ENCODE data around the gene ILKAP.

ILKAP gene

GRCh38 chr2:238231809-238232208 lies 28.3 kb upstream of the ILKAP start:
- POLR2A ChIA-PET: no interaction called here
- H3K4me3 ChIP-seq (ENCODE audit: low read depth, low read length): no peak overlapping the region
- DNase-seq (ENCODE audit: low read depth, low spot score): no peak

GRCh38 chr2:238231251-238231793 lies 27.8 kb upstream of the ILKAP start:
- ChIA-PET CTCF (interaction anchor here (0.6 kb wide), 1 partner anchor 202 kb away, joined by 3 read pairs; no protein-coding TSS in a partner anchor), POLR2A (no interaction called here)
- peak overlapping the region; percentile 58 for H3K4me3 ChIP-seq (ENCODE audit: low read depth, low read length)
- no peak for TF ChIP-seq CTCF (IDR thresholded peaks at IDR 0.05; ENCODE audit: insufficient read depth, low read length, missing control alignments)
- DNase-seq (ENCODE audit: low read depth, low spot score): no peak

More at GRCh38 chr2:238231809-238232208, 28.3 kb upstream of the ILKAP start:
- no peak for TF ChIP-seq CTCF (IDR thresholded peaks at IDR 0.05; ENCODE audit: insufficient read depth, low read length, missing control alignments)
- CTCF ChIA-PET: interaction anchor here (0.6 to 0.8 kb wide), 2 partner anchors 33 to 202 kb away, joined by 3 read pairs; no protein-coding TSS in a partner anchor

GRCh38 chr2:238230699-238231098 lies 27.2 kb upstream of the ILKAP start:
- DNase-seq (ENCODE audit: low read depth, low spot score): no peak
- no peak overlapping the region for H3K4me3 ChIP-seq (ENCODE audit: low read depth, low read length)
- POLR2A ChIA-PET: no interaction called here
- CTCF ChIA-PET: no interaction called here
- no peak for TF ChIP-seq CTCF (IDR thresholded peaks at IDR 0.05; ENCODE audit: insufficient read depth, low read length, missing control alignments)

- H3K4me3 ChIP-seq (ENCODE audit: low read depth, low read length): no peak overlapping the region
- POLR2A ChIA-PET: no interaction called here
- no peak for TF ChIP-seq CTCF (IDR thresholded peaks at IDR 0.05; ENCODE audit: insufficient read depth, low read length, missing control alignments)
These were observed 25.2 kb upstream of the ILKAP start for GRCh38 chr2:238228700-238229099.

GRCh38 chr2:238227587-238228032 lies 24.1 kb upstream of the ILKAP start:
- no peak overlapping the region for H3K4me3 ChIP-seq (ENCODE audit: low read depth, low read length)
- ChIA-PET POLR2A (no interaction called here), CTCF (interaction anchor here (1.0 kb wide), 1 partner anchor 17 kb away, joined by 3 read pairs; no protein-coding TSS in a partner anchor)
- DNase-seq (ENCODE audit: low read depth, low spot score): no peak
- no peak for TF ChIP-seq CTCF (IDR thresholded peaks at IDR 0.05; ENCODE audit: insufficient read depth, low read length, missing control alignments)

More at GRCh38 chr2:238228700-238229099, 25.2 kb upstream of the ILKAP start:
- CTCF ChIA-PET: no interaction called here
- DNase-seq (ENCODE audit: low read depth, low spot score): no peak

GRCh38 chr2:238226698-238227586 lies 23.4 kb upstream of the ILKAP start:
- no peak for TF ChIP-seq CTCF (IDR thresholded peaks at IDR 0.05; ENCODE audit: insufficient read depth, low read length, missing control alignments)
- H3K4me3 ChIP-seq (ENCODE audit: low read depth, low read length): no peak overlapping the region
- no peak for DNase-seq (ENCODE audit: low read depth, low spot score)
- POLR2A ChIA-PET: no interaction called here
- CTCF ChIA-PET: interaction anchor here (1.0 kb wide), 1 partner anchor 17 kb away, joined by 3 read pairs; no protein-coding TSS in a partner anchor

Data from AG04449 (cell line).